NCI-H128 (cell line): ENCODE results near the gene NOP10.
A peak's percentile ranks its signal among the peaks of the same experiment; 100 is the strongest.
"Not testable (repeated sequence)": the region's sequence is repeated elsewhere in the genome, so short reads cannot be mapped to it uniquely, and the experiment has no call there.

Source experiments
- DNase-seq: peaks from one replicate; lab custom pipeline; 2025; ENCODE audit not compliant: unreplicated experiment; lab: John Stamatoyannopoulos, UW

The NOP10 gene

GRCh38 chr15:34342737-34343575 lies at the start of gene NOP10, which contains the start of gene NUTM1:
Gene NOP10 (minus strand): TSS chr15:34343136. CDS start chr15:34343073, 63 bp downstream.
Gene NUTM1 (plus strand): TSS chr15:34343315. CDS start chr15:34343697, 382 bp downstream.
- DNase-seq = peak; percentile 45

GRCh38 chr15:34389594-34390086 lies 46.7 kb upstream of the NOP10 start:
- DNase-seq = not testable (repeated sequence)

- not testable (repeated sequence) for DNase-seq
Observed at GRCh38 chr15:34381829-34382521, 39.0 kb upstream of the NOP10 start.

- DNase-seq = not testable (repeated sequence)
Observed at GRCh38 chr15:34380491-34380890, 37.6 kb upstream of the NOP10 start.

GRCh38 chr15:34376856-34377255 lies 33.9 kb upstream of the NOP10 start:
- no peak for DNase-seq

- not testable (repeated sequence) for DNase-seq
Observed at GRCh38 chr15:34375541-34375940, 32.6 kb upstream of the NOP10 start.

GRCh38 chr15:34374816-34375215 lies 31.9 kb upstream of the NOP10 start:
- no peak for DNase-seq

GRCh38 chr15:34373951-34374350 lies 31.0 kb upstream of the NOP10 start:
- DNase-seq = no peak

- no peak for DNase-seq
Observed at GRCh38 chr15:34370643-34371042, 27.7 kb upstream of the NOP10 start.

- no peak for DNase-seq
Observed at GRCh38 chr15:34370129-34370528, 27.2 kb upstream of the NOP10 start.

- DNase-seq = peak; percentile 49
Observed at GRCh38 chr15:34367101-34368081, 24.5 kb upstream of the NOP10 start, which contains the start of gene LPCAT4. Gene LPCAT4 (minus strand): TSS chr15:34367196. CDS start chr15:34367100, 96 bp downstream.

- DNase-seq = no peak
Observed at GRCh38 chr15:34366271-34367065, 23.5 kb upstream of the NOP10 start.

- DNase-seq = no peak
Observed at GRCh38 chr15:34365836-34366235, 22.9 kb upstream of the NOP10 start.

- DNase-seq = no peak
Observed at GRCh38 chr15:34365091-34365825, 22.3 kb upstream of the NOP10 start.

GRCh38 chr15:34364041-34364440 lies 21.1 kb upstream of the NOP10 start:
- no peak for DNase-seq

GRCh38 chr15:34362047-34362773 lies 19.3 kb upstream of the NOP10 start:
- DNase-seq = no peak

GRCh38 chr15:34361278-34361677 lies 18.3 kb upstream of the NOP10 start:
- no peak for DNase-seq

- no peak for DNase-seq
Observed at GRCh38 chr15:34360298-34360697, 17.4 kb upstream of the NOP10 start.
